Measurements from ENCODE around the gene ENC1.

ENC1 gene

DNA sequence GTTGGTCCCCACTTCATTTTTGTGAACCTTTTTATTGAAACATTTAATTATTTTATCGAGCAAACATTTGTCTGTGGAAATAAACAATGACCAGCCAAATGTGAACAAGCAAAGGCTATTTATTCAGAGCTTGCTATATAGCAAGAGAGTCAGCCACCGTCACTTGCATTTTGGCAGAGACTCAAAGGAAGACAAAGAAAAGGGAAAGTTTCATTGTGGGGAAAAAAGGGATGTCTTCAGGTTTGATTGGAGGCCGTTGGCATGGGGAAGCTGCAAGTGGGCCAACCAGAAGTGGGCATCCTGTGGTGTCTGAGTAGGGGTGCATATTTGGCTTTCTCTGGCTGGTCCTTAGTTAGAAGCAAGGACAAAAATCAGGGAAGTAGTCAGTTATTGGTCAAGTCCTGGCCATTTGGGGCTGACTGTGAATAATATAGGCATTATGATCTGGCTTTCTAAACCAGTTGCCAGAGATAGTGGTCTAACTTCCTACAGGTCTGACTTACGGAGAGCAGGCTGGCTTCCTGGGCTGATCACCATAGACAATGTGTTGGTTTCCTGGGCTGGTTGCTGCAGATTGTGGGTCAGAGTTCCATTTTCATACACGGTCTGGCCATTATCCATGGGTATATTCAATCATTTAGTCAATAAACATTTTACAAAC lies 16.6 kb downstream of the ENC1 start:
- H3K9ac ChIP-seq: no peak overlapping the region
- H4K20me1 ChIP-seq (ENCODE audit: insufficient read depth): no peaks in the 10 kb centered on the region
- H3K36me3 ChIP-seq (ENCODE audit: insufficient read depth): no peaks in the 10 kb centered on the region; the same call in 1 of the 2 replicates
- no peak overlapping the region for H3K27ac ChIP-seq
- H3K27me3 ChIP-seq (ENCODE audit: insufficient read depth, low read depth): no peaks in the 10 kb centered on the region
- H3K79me2 ChIP-seq (ENCODE audit: insufficient read depth, low read depth): no peaks in the 10 kb centered on the region
- no peak overlapping the region for H3K4me2 ChIP-seq
- no peaks in the 10 kb centered on the region for H3K4me1 ChIP-seq (ENCODE audit: low read depth, poor library complexity, severe bottlenecking)
- H2AFZ ChIP-seq (ENCODE audit: low read depth): no peak overlapping the region
- TF ChIP-seq, protein P1, sequence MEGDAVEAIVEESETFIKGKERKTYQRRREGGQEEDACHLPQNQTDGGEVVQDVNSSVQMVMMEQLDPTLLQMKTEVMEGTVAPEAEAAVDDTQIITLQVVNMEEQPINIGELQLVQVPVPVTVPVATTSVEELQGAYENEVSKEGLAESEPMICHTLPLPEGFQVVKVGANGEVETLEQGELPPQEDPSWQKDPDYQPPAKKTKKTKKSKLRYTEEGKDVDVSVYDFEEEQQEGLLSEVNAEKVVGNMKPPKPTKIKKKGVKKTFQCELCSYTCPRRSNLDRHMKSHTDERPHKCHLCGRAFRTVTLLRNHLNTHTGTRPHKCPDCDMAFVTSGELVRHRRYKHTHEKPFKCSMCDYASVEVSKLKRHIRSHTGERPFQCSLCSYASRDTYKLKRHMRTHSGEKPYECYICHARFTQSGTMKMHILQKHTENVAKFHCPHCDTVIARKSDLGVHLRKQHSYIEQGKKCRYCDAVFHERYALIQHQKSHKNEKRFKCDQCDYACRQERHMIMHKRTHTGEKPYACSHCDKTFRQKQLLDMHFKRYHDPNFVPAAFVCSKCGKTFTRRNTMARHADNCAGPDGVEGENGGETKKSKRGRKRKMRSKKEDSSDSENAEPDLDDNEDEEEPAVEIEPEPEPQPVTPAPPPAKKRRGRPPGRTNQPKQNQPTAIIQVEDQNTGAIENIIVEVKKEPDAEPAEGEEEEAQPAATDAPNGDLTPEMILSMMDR (conservative IDR thresholded peaks at IDR 0.05; ENCODE audit: low read depth, low read length): no peak
- no peak overlapping the region for H3K4me3 ChIP-seq (IDR thresholded peaks at IDR 0.05; ENCODE audit: insufficient read depth, low read depth, low read length)

DNA sequence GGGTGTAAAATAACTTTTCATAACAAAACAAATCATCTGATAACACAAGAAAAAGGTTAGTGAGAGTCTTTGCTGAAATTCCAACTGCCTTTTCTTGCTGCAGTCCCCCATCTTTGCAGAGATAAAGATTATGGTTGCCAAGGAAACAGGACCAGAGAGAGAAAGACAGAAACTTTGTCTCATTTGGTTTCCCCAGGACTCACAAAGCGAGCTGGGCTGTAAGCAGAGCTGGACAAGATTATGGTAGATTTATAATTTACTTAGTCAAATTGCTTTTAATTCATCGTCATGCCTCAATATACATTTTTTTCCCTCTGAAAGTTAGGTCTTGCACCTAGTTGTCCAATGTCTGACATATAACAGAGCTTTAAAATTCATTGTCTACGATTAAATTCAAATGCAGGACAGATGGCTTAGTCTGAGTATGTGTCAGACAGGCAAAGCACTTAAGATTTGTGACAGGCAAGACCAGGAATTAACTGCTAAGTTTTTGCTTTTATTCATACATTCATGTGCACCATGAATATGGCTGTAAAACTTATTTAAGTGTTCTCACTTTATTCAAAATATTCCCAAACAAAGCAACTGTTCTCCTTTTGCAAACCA lies 17.4 kb downstream of the ENC1 start:
- Histone ChIP-seq H3K9ac (no peak overlapping the region), H3K79me2 (ENCODE audit: insufficient read depth, low read depth) (no peaks in the 10 kb centered on the region), H3K4me2 (no peak overlapping the region), H3K36me3 (ENCODE audit: insufficient read depth) (no peaks in the 10 kb centered on the region), H3K27ac (no peak overlapping the region), H4K20me1 (ENCODE audit: insufficient read depth) (no peaks in the 10 kb centered on the region), H3K4me3 (IDR thresholded peaks at IDR 0.05; ENCODE audit: insufficient read depth, low read depth, low read length) (no peak overlapping the region), H3K27me3 (ENCODE audit: insufficient read depth, low read depth) (no peaks in the 10 kb centered on the region), H2AFZ (ENCODE audit: low read depth) (no peak overlapping the region), H3K4me1 (ENCODE audit: low read depth, poor library complexity, severe bottlenecking) (no peaks in the 10 kb centered on the region)
- TF ChIP-seq, protein P1 (conservative IDR thresholded peaks at IDR 0.05; ENCODE audit: low read depth, low read length): no peak

GRCh38 chr5:74622122-74622521 lies 18.4 kb downstream of the ENC1 start:
- H3K79me2 ChIP-seq (ENCODE audit: insufficient read depth, low read depth): no peaks in the 10 kb centered on the region
- no peaks in the 10 kb centered on the region for H4K20me1 ChIP-seq (ENCODE audit: insufficient read depth)
- no peak overlapping the region for H2AFZ ChIP-seq (ENCODE audit: low read depth)
- H3K36me3 ChIP-seq (ENCODE audit: insufficient read depth): no peaks in the 10 kb centered on the region
- H3K27ac ChIP-seq: no peak overlapping the region
- no peak overlapping the region for H3K4me3 ChIP-seq (IDR thresholded peaks at IDR 0.05; ENCODE audit: insufficient read depth, low read depth, low read length)
- H3K4me2 ChIP-seq: no peak overlapping the region
- H3K4me1 ChIP-seq (ENCODE audit: low read depth, poor library complexity, severe bottlenecking): no peaks in the 10 kb centered on the region
- H3K27me3 ChIP-seq (ENCODE audit: insufficient read depth, low read depth): no peaks in the 10 kb centered on the region
- H3K9ac ChIP-seq: no peak overlapping the region
- TF ChIP-seq, protein P1 (conservative IDR thresholded peaks at IDR 0.05; ENCODE audit: low read depth, low read length): no peak

GRCh38 chr5:74621492-74621891 lies 19.0 kb downstream of the ENC1 start:
- TF ChIP-seq, protein P1 (conservative IDR thresholded peaks at IDR 0.05; ENCODE audit: low read depth, low read length): no peak

More at GRCh38 chr5:74621492-74621891, 19.0 kb downstream of the ENC1 start:
- Histone ChIP-seq H3K36me3 (ENCODE audit: insufficient read depth) (no peaks in the 10 kb centered on the region), H3K4me2 (no peak overlapping the region), H3K27ac (no peak overlapping the region), H3K4me1 (ENCODE audit: low read depth, poor library complexity, severe bottlenecking) (no peaks in the 10 kb centered on the region), H2AFZ (ENCODE audit: low read depth) (no peak overlapping the region), H3K79me2 (ENCODE audit: insufficient read depth, low read depth) (no peaks in the 10 kb centered on the region), H3K4me3 (IDR thresholded peaks at IDR 0.05; ENCODE audit: insufficient read depth, low read depth, low read length) (no peak overlapping the region), H3K9ac (no peak overlapping the region), H4K20me1 (ENCODE audit: insufficient read depth) (no peaks in the 10 kb centered on the region), H3K27me3 (ENCODE audit: insufficient read depth, low read depth) (no peaks in the 10 kb centered on the region)

Measured in KMS-11 (cell line).